SK-N-SH (cell line): ENCODE measurements around the gene FLRT2. TPM values are rescaled to one million over a fixed set of nuclear protein-coding genes. Genes with fewer than 3 reads are reported as not detected.

Experiments used
- CTCF ChIA-PET: fragments of 300-600, 350-600 bp; formaldehyde crosslinking; extraction: SDS; loops from one replicate; lab custom pipeline; 2021; lab: Yijun Ruan, JAX
- POLR2A ChIA-PET: fragments of 350-600 bp; sonication (Branson Sonifier 250); formaldehyde crosslinking; extraction: SDS; loops from one replicate; lab custom pipeline; 2020; ENCODE audit warnings: antibody characterized with exemption, inconsistent platforms; lab: Yijun Ruan, JAX
- DNase-seq: peaks from one replicate; pipeline ENCODE4 v3.0.0; 2012
- H2AFZ ChIP-seq: fragments of 200-600 bp; sonication (generic); 2 replicates; pipeline ENCODE4 v1.8.1; 2016; ENCODE audit warnings: antibody characterized with exemption, mild to moderate bottlenecking, low read depth
- H3F3A ChIP-seq: fragments of 200-600 bp; sonication (generic); replicated peaks from 2 replicates; pipeline ENCODE3; 2016; ENCODE audit warnings: antibody characterized with exemption, mild to moderate bottlenecking; ENCODE audit not compliant: insufficient read depth
- H3K27ac ChIP-seq, 2 experiments: fragments of 200-500 bp in 1 of 2; fragments of 200-600 bp in 1 of 2; sonication (Bioruptor generic) in 1 of 2; sonication (generic), shearing (Covaris generic) in 1 of 2; 2 replicates each; pipeline versions ENCODE4 v1.5.1 to v1.6.1; 2014 to 2016; ENCODE audit warnings: low read depth in 2 of 2, inconsistent platforms in 1 of 2, low read length in 1 of 2, mild to moderate bottlenecking in 1 of 2, mixed read lengths in 1 of 2
- H3K27me3 ChIP-seq: fragments of 200-600 bp; sonication (generic), shearing (Covaris generic); 2 replicates; pipeline ENCODE4 v1.6.1; 2016; ENCODE audit warnings: mixed run types; ENCODE audit not compliant: insufficient read depth
- H3K36me3 ChIP-seq, 2 experiments: fragments of 200-500 bp in 1 of 2; fragments of 200-600 bp in 1 of 2; sonication (Bioruptor generic) in 1 of 2; sonication (generic) in 1 of 2; replicated peaks in 1 of 2; 2 replicates each; pipeline versions ENCODE3 to v1.5.1; 2014 to 2016; ENCODE audit warnings: low read length in 1 of 2, mild to moderate bottlenecking in 1 of 2; ENCODE audit not compliant: insufficient read depth in 2 of 2, control insufficient read depth in 1 of 2
- H3K4me1 ChIP-seq, 2 experiments: fragments of 200-500 bp in 1 of 2; fragments of 200-600 bp in 1 of 2; sonication (Bioruptor generic) in 1 of 2; sonication (generic), shearing (Covaris generic) in 1 of 2; 2 replicates each; pipeline versions ENCODE4 v1.5.1 to v1.6.1; 2014 to 2016; ENCODE audit warnings: low read depth in 1 of 2, low read length in 1 of 2, mixed run types in 1 of 2; ENCODE audit not compliant: insufficient read depth in 2 of 2, control insufficient read depth in 1 of 2
- H3K4me2 ChIP-seq: fragments of 200-600 bp; sonication (generic), shearing (Covaris generic); 2 replicates; pipeline ENCODE4 v1.6.1; 2017; ENCODE audit warnings: mixed run types
- H3K4me3 ChIP-seq, 2 experiments: fragments of 200-500 bp in 1 of 2; fragments of 200-600 bp in 1 of 2; sonication (Bioruptor generic) in 1 of 2; sonication (generic), shearing (Covaris generic) in 1 of 2; 2 replicates each; pipeline versions ENCODE4 v1.5.1 to v1.8.1; 2014 to 2016; ENCODE audit warnings: low read depth in 2 of 2, inconsistent platforms in 1 of 2, low read length in 1 of 2, mild to moderate bottlenecking in 1 of 2, mixed read lengths in 1 of 2, moderate library complexity in 1 of 2
- H3K79me2 ChIP-seq: fragments of 200-600 bp; sonication (generic); 2 replicates; pipeline ENCODE4 v1.8.1; 2017; ENCODE audit warnings: mild to moderate bottlenecking; ENCODE audit not compliant: insufficient read depth
- H3K9ac ChIP-seq: fragments of 200-600 bp; sonication (generic); 2 replicates; pipeline ENCODE4 v1.6.1; 2017; ENCODE audit warnings: mixed run types
- H3K9me2 ChIP-seq: fragments of 200-600 bp; sonication (generic); 2 replicates; pipeline ENCODE4 v1.6.1; 2017; ENCODE audit warnings: mixed run types
- H3K9me3 ChIP-seq: fragments of 200-600 bp; sonication (generic); 2 replicates; pipeline ENCODE4 v1.6.1; 2017; ENCODE audit warnings: mixed run types, mild to moderate bottlenecking, moderate library complexity
- H4K20me1 ChIP-seq: fragments of 200-600 bp; sonication (generic); 2 replicates; pipeline ENCODE4 v1.6.1; 2017; ENCODE audit warnings: mild to moderate bottlenecking, mixed run types; ENCODE audit not compliant: insufficient read depth
- CTCF ChIP-seq: fragments of 200-600 bp; sonication (generic); IDR thresholded peaks from 2 replicates; pipeline ENCODE4 v1.6.1; 2017; ENCODE audit warnings: antibody characterized with exemption, mild to moderate bottlenecking, moderate library complexity
- EP300 ChIP-seq, 2 experiments: IDR thresholded peaks; 2 replicates each; pipeline versions ENCODE4 v1.4.0 to v1.6.1; 2012; ENCODE audit warnings: borderline replicate concordance in 1 of 2, low read depth in 1 of 2, low read length in 1 of 2
- EZH2phosphoT487 ChIP-seq: fragments of 200-600 bp; sonication (generic); IDR thresholded peaks from 2 replicates; pipeline ENCODE4 v1.6.1; 2017; ENCODE audit warnings: low read depth, mixed run types, mild to moderate bottlenecking, antibody characterized with exemption, moderate library complexity, borderline replicate concordance
- FOXM1 ChIP-seq: IDR thresholded peaks from 2 replicates; pipeline ENCODE4 v1.4.0; 2012; ENCODE audit warnings: low read depth, mild to moderate bottlenecking
- JUND ChIP-seq: IDR thresholded peaks from 2 replicates; pipeline ENCODE4 v1.4.0; 2012
- MAX ChIP-seq: IDR thresholded peaks from 2 replicates; pipeline ENCODE4 v1.4.0; 2012; ENCODE audit warnings: low read depth
- MEF2A ChIP-seq: IDR thresholded peaks from 2 replicates; pipeline ENCODE4 v1.4.0; 2012; ENCODE audit warnings: low read depth, borderline replicate concordance
- MXI1 ChIP-seq: IDR thresholded peaks from 2 replicates; pipeline ENCODE4 v1.6.1; 2012; ENCODE audit warnings: mild to moderate bottlenecking, low read depth, low read length, improper control_type of control experiment
- NFIC ChIP-seq: IDR thresholded peaks from 2 replicates; pipeline ENCODE4 v1.4.0; 2012; ENCODE audit warnings: borderline replicate concordance
- RAD21 ChIP-seq: IDR thresholded peaks from 2 replicates; pipeline ENCODE4 v1.6.1; 2012; ENCODE audit warnings: mild to moderate bottlenecking, low read length
- REST ChIP-seq: IDR thresholded peaks from 2 replicates; pipeline ENCODE4 v1.6.1; 2012; ENCODE audit warnings: mild to moderate bottlenecking, low read depth, low read length, moderate library complexity
- USF1 ChIP-seq: IDR thresholded peaks from 2 replicates; pipeline ENCODE4 v1.4.0; 2012; ENCODE audit warnings: low read depth, borderline replicate concordance
- USF2 ChIP-seq: fragments of 150-350 bp; IDR thresholded peaks from 2 replicates; pipeline ENCODE4 v1.6.1; 2017; ENCODE audit warnings: antibody characterized with exemption, low read length, low read depth, borderline replicate concordance
- YY1 ChIP-seq: IDR thresholded peaks from 2 replicates; pipeline ENCODE4 v1.4.0; 2012; ENCODE audit warnings: low read depth, mild to moderate bottlenecking
- ZBTB33 ChIP-seq: IDR thresholded peaks from 2 replicates; pipeline ENCODE4 v1.4.0; 2012; ENCODE audit warnings: low read depth, borderline replicate concordance
- WGBS: methylation state at CpG from one replicate; pipeline ENCODE4 v1.1.6; 2017; ENCODE audit warnings: low lambda C conversion rate; 5-methylcytosine and 5-hydroxymethylcytosine counted together
- polyA plus RNA-seq, 3 experiments: library from polyadenylated mRNA; depleted of rRNA; stranded (reverse); fragments of >200 nt; gene quantifications; 2 replicates each; pipeline ENCODE4 v1.2.3, GENCODE V29; 2012

Gene FLRT2
- polyA plus RNA-seq, 1 of the 3 experiments (the other 2 are of a cell fraction) = 10.8 TPM

GRCh38 chr14:85483652-85484051 lies 46.3 kb upstream of the FLRT2 start (continued):
- no peak for TF ChIP-seq REST
- no peak for TF ChIP-seq USF1
- no peak for TF ChIP-seq ZBTB33
- TF ChIP-seq FOXM1 = no peak
- TF ChIP-seq EZH2phosphoT487 = no peak

- Histone ChIP-seq H3K36me3 (no peaks in the 10 kb centered on the region), H3K27me3 (no peaks in the 10 kb centered on the region), H3K4me2 (no peak overlapping the region), H2AFZ (no peak overlapping the region), H3K9me2 (no peaks in the 10 kb centered on the region), H3F3A (no peaks in the 10 kb centered on the region), H3K9me3 (no peaks in the 10 kb centered on the region), H3K27ac (no peak overlapping the region), H3K4me1 (peaks cover 0 to 10% of the 10 kb centered on the region in 2 experiments; a peak in 1 of 4 replicates), H3K9ac (no peak overlapping the region), H4K20me1 (no peaks in the 10 kb centered on the region), H3K79me2 (no peaks in the 10 kb centered on the region), H3K4me3 (no peak overlapping the region)
- ChIA-PET POLR2A (no interaction called here), CTCF (no interaction called here)
- no peak for DNase-seq
- 72% methylated on average over 4 of the region's 4 CpGs for WGBS
- TF ChIP-seq MXI1 (no peak), USF2 (no peak), NFIC (no peak), YY1 (no peak), JUND (no peak), CTCF (no peak), EP300 (IDR thresholded peaks at IDR 0.05; ENCODE audit: borderline replicate concordance in 1 of 2, low read depth in 1 of 2, low read length in 1 of 2) (no peak), MAX (no peak), ZBTB33 (no peak), MEF2A (no peak), RAD21 (no peak)
Measured at GRCh38 chr14:85487215-85487614, 42.7 kb upstream of the FLRT2 start.
